IMR-90 (cell line): ENCODE data around the gene MBOAT1.

ENCODE experiments used
- CHD1 ChIP-seq: IDR thresholded peaks from 2 replicates; pipeline ENCODE4 v1.6.1; 2012; ENCODE audit warnings: low read depth, low read length, improper control_type of control experiment
- CTCF ChIP-seq: conservative IDR thresholded peaks from 2 replicates; pipeline ENCODE4 v1.5.1; 2012; ENCODE audit warnings: mild to moderate bottlenecking, low read depth, low read length, improper control_type of control experiment
- FOS ChIP-seq: fragments of 150-350 bp; IDR thresholded peaks from 2 replicates; pipeline ENCODE4 v1.6.1; 2016; ENCODE audit warnings: low read depth, low read length
- MAFK ChIP-seq: IDR thresholded peaks from 2 replicates; pipeline ENCODE4 v1.6.1; 2012; ENCODE audit warnings: low read depth, low read length, improper control_type of control experiment
- MAZ ChIP-seq: IDR thresholded peaks from 2 replicates; pipeline ENCODE4 v1.6.1; 2012; ENCODE audit warnings: low read depth, mild to moderate bottlenecking, low read length, improper control_type of control experiment, moderate library complexity, borderline replicate concordance
- MXI1 ChIP-seq: IDR thresholded peaks from 2 replicates; pipeline ENCODE4 v1.6.1; 2012; ENCODE audit warnings: low read depth, mild to moderate bottlenecking, low read length, moderate library complexity, borderline replicate concordance
- POLR2A ChIP-seq: IDR thresholded peaks from 2 replicates; pipeline ENCODE4 v1.6.1; 2012; ENCODE audit warnings: mild to moderate bottlenecking, low read depth, low read length
- RAD21 ChIP-seq: IDR thresholded peaks from 2 replicates; pipeline ENCODE4 v1.6.1; 2012; ENCODE audit warnings: low read length, improper control_type of control experiment
- RCOR1 ChIP-seq: IDR thresholded peaks from 2 replicates; pipeline ENCODE4 v1.6.1; 2012; ENCODE audit warnings: mild to moderate bottlenecking, low read length, improper control_type of control experiment; ENCODE audit not compliant: insufficient replicate concordance
- RFX5 ChIP-seq: IDR thresholded peaks from 2 replicates; pipeline ENCODE4 v1.8.0; 2012; ENCODE audit warnings: low read depth, mild to moderate bottlenecking, low read length, moderate library complexity
- SMC3 ChIP-seq: fragments of 150-350 bp; IDR thresholded peaks from 2 replicates; pipeline ENCODE4 v1.6.1; 2016; ENCODE audit warnings: low read depth, mild to moderate bottlenecking, antibody characterized with exemption, low read length, moderate library complexity
- USF2 ChIP-seq: fragments of 150-350 bp; IDR thresholded peaks from 2 replicates; pipeline ENCODE4 v1.6.1; 2017; ENCODE audit warnings: mild to moderate bottlenecking, antibody characterized with exemption, low read length, low read depth

- TF ChIP-seq MAZ: no peak
- TF ChIP-seq CTCF: no peak
- TF ChIP-seq RFX5: no peak
- TF ChIP-seq MAFK: no peak
- TF ChIP-seq POLR2A: no peak
- no peak for TF ChIP-seq MXI1
- no peak for TF ChIP-seq USF2
- no peak for TF ChIP-seq SMC3
- no peak for TF ChIP-seq RAD21
- no peak for TF ChIP-seq RCOR1
- TF ChIP-seq FOS: no peak
- TF ChIP-seq CHD1: no peak
Observed at GRCh38 chr6:20210158-20210557, 2.1 kb downstream of the MBOAT1 start.
